AG04450 (cell line): ENCODE data around the gene FHIT. TPM values are rescaled to one million over a fixed set of nuclear protein-coding genes. Genes with fewer than 3 reads are reported as not detected.

Experiments used
- CTCF ChIA-PET: fragments of 300-600, 350-600 bp; formaldehyde crosslinking; extraction: SDS; loops from one replicate; lab custom pipeline; 2022; ENCODE audit warnings: antibody characterized with exemption, inconsistent platforms; lab: Charles Lee
- POLR2A ChIA-PET: fragments of 350-600 bp; formaldehyde crosslinking; extraction: SDS; loops from one replicate; lab custom pipeline; 2021; ENCODE audit warnings: antibody characterized with exemption, inconsistent platforms; lab: Yijun Ruan, JAX
- DNase-seq: peaks from one replicate; pipeline ENCODE4 v3.0.0-alpha.2; 2011; ENCODE audit warnings: low read depth, low spot score
- H3K27ac ChIP-seq: one replicate; pipeline ENCODE4 v1.5.1; 2012; ENCODE audit warnings: low read depth, low read length, control low read depth
- H3K27me3 ChIP-seq: one replicate; pipeline ENCODE4 v1.6.0; 2012; ENCODE audit warnings: low read length; ENCODE audit not compliant: control insufficient read depth, insufficient read depth
- H3K4me3 ChIP-seq: 2 replicates; pipeline ENCODE4 v1.5.1; 2011; ENCODE audit warnings: mild to moderate bottlenecking, low read depth, low read length, control low read depth
- H3K9me3 ChIP-seq: 2 replicates; pipeline ENCODE4 v1.5.1; 2012; ENCODE audit warnings: low read length; ENCODE audit not compliant: control insufficient read depth, insufficient read depth
- polyA plus RNA-seq: library from polyadenylated mRNA; depleted of rRNA; stranded (reverse); fragments of >200 nt; gene quantifications from 2 replicates; pipeline ENCODE4 v1.2.3, GENCODE V29; 2011
- TF ChIP-seq, protein P1 (sequence below): IDR thresholded peaks from 2 replicates; pipeline ENCODE4 v1.5.1; 2011; ENCODE audit warnings: low read depth, low read length, control low read depth, inconsistent platforms

Gene FHIT
- polyA plus RNA-seq, 1 experiment = 0.17 TPM

DNA sequence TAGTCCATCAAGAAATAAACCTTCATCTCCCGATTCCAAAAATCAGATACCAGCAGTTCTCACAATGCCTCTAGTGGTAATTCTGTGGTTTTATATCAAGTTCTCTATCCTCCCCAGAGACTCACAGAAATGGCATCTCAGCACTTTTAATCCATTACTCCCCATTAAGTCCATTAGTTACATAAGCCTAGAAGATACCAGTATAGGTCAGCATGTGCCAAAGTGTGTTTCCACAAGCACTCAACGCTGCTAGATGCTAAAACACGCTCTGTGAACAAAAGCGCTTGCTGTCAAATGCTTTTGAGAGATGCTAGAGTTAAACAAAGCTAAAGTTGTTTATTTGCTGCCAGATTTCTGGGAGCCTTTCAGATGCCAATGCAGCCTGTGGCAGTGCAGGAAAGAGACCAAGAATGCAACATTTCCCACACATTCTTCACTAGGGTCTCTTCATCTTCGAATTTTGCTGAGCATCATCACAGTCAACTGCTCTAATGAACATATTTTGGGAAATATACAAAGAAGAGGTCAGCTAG is 1282.7 kb downstream of the FHIT start:
- no peaks in the 10 kb centered on the region for H3K9me3 ChIP-seq
- TF ChIP-seq, protein P1, sequence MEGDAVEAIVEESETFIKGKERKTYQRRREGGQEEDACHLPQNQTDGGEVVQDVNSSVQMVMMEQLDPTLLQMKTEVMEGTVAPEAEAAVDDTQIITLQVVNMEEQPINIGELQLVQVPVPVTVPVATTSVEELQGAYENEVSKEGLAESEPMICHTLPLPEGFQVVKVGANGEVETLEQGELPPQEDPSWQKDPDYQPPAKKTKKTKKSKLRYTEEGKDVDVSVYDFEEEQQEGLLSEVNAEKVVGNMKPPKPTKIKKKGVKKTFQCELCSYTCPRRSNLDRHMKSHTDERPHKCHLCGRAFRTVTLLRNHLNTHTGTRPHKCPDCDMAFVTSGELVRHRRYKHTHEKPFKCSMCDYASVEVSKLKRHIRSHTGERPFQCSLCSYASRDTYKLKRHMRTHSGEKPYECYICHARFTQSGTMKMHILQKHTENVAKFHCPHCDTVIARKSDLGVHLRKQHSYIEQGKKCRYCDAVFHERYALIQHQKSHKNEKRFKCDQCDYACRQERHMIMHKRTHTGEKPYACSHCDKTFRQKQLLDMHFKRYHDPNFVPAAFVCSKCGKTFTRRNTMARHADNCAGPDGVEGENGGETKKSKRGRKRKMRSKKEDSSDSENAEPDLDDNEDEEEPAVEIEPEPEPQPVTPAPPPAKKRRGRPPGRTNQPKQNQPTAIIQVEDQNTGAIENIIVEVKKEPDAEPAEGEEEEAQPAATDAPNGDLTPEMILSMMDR = no peak
- POLR2A ChIA-PET = no interaction called here
- DNase-seq = no peak
- H3K27ac ChIP-seq = no peak overlapping the region
- CTCF ChIA-PET = no interaction called here
- H3K27me3 ChIP-seq = peaks cover 3% of the 10 kb centered on the region
- H3K4me3 ChIP-seq = no peak overlapping the region

DNA sequence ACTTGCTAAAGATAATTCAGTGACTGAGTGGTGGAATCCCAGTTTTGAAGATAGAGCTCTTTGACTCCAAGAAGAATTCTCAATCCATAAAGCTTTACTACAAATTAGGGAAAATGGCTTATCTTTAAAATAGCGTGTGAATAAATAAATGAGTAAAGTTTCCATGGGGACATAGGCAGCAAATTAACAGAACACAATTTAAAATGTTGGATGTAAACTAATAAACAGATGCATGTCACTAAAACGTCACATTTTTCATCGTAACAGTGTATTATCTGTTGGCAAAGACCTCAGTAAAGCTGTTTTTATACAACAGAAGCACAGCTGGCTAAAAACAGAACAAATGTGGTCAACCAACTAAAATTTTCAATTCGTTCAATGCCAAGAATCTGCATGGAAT is 1287.6 kb downstream of the FHIT start:
- POLR2A ChIA-PET = no interaction called here
- Histone ChIP-seq H3K9me3 (no peaks in the 10 kb centered on the region), H3K27ac (no peak overlapping the region), H3K4me3 (no peak overlapping the region), H3K27me3 (no peaks in the 10 kb centered on the region)
- TF ChIP-seq, protein P1 = no peak
- no peak for DNase-seq
- CTCF ChIA-PET = no interaction called here

DNA sequence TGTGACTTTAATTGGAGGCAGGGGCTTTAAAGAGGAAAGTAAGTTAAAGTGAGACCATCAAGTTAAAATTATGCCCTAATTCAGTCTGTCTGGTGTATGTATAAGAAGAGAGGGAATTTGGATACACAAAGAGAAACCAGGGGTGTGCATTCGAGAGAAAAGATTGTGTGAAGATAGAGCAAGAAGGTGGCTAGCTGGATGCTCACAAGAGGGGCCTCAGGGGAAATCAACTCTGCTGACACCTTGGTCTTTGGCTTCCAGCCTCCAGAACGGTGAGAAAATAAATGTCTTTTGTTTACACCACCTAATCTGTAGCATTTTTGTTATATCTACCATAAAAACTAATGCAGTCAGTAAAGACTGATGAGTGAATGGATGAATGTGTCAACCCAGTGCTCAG is 1294.1 kb downstream of the FHIT start:
- ChIA-PET POLR2A (no interaction called here), CTCF (no interaction called here)
- H3K27ac ChIP-seq = no peak overlapping the region
- H3K4me3 ChIP-seq = no peak overlapping the region
- no peak for DNase-seq
- no peaks in the 10 kb centered on the region for H3K27me3 ChIP-seq
- TF ChIP-seq, protein P1 = no peak
- no peaks in the 10 kb centered on the region for H3K9me3 ChIP-seq

DNA sequence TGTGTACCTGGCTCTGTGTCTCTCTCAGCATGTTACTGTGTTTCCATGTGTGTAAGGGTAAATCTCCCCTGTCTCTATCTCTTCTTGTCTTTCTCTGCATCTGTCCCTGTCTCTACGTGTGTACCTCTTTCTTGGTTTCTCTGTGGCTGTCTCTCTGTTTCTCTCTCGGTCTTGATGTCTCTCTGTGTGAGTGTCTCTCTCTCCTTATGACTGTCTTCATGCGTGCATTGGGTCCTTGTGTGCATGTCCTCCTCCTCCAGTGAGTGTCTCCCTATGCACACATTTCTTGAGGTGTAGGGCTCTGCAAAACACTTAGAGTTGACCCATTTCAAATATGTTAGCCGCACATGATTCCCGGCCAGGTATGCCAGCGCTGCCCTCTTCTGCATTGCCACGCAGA is 1298.1 kb downstream of the FHIT start:
- CTCF ChIA-PET = no interaction called here

DNA sequence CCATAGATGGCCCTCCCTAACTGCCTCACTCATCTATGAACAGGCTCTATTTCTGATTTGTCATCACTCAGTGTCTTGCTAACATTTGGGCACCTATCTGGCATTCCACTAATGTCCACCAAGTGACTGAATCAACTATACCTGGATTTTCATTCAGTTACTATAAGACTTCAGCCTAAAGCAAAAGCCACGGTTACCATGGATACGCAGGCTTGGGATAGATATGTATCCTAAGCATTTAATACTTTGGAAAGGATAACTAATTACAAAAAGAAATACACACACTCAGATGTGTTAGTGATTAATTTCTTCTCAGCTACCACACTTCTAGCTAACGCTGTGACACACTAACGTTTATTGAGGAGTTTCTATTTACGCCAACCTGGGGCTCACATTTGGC is 1301.9 kb downstream of the FHIT start:
- POLR2A ChIA-PET = no interaction called here
- CTCF ChIA-PET = no interaction called here
- TF ChIP-seq, protein P1 = no peak

More for the DNA sequence above, 1298.1 kb downstream of the FHIT start:
- POLR2A ChIA-PET = no interaction called here
- TF ChIP-seq, protein P1 = no peak
- Histone ChIP-seq H3K27ac (no peak overlapping the region), H3K9me3 (no peaks in the 10 kb centered on the region), H3K4me3 (no peak overlapping the region), H3K27me3 (no peaks in the 10 kb centered on the region)
- no peak for DNase-seq

More for the DNA sequence above, 1301.9 kb downstream of the FHIT start:
- Histone ChIP-seq H3K4me3 (no peak overlapping the region), H3K27ac (no peak overlapping the region), H3K9me3 (no peaks in the 10 kb centered on the region), H3K27me3 (peaks cover 3% of the 10 kb centered on the region)
- no peak for DNase-seq
